ENCODE measurements around the gene MGMT. TPM values are rescaled to one million over a fixed set of nuclear protein-coding genes. Genes with fewer than 3 reads are reported as not detected.

MGMT gene
- polyA plus RNA-seq, 1 of the 3 experiments (the other 2 are of a cell fraction) = 10.8 TPM

GRCh38 chr10:129523031-129523722 is 56.1 kb downstream of the MGMT start:
- Histone ChIP-seq H2AFZ (ENCODE audit: low read depth) (no peak overlapping the region), H3K27ac (ENCODE audit: low read depth in 2 of 2, low read length in 1 of 2) (no peak overlapping the region), H3F3A (replicated peaks; ENCODE audit: insufficient read depth) (no peaks in the 10 kb centered on the region), H3K9me3 (no peaks in the 10 kb centered on the region), H3K9me2 (no peaks in the 10 kb centered on the region), H3K4me1 (ENCODE audit: control insufficient read depth in 1 of 2, insufficient read depth in 2 of 2, low read depth in 1 of 2, low read length in 1 of 2) (peaks cover 0 to 2% of the 10 kb centered on the region in 2 experiments; a peak in 1 of 4 replicates), H3K4me3 (ENCODE audit: low read depth in 2 of 2, low read length in 1 of 2) (no peak overlapping the region), H3K27me3 (ENCODE audit: insufficient read depth) (no peaks in the 10 kb centered on the region), H3K36me3 (replicated peaks in 1 of 2; ENCODE audit: control insufficient read depth in 1 of 2, insufficient read depth in 2 of 2, low read length in 1 of 2) (no peaks in the 10 kb centered on the region), H3K9ac (no peak overlapping the region), H3K79me2 (ENCODE audit: insufficient read depth) (no peaks in the 10 kb centered on the region), H4K20me1 (ENCODE audit: insufficient read depth) (no peaks in the 10 kb centered on the region), H3K4me2 (no peak overlapping the region)
- no peak for DNase-seq
- POLR2A ChIA-PET = no interaction called here
- TF ChIP-seq RCOR1 (IDR thresholded peaks at IDR 0.05; ENCODE audit: low read length) (no peak), USF1 (IDR thresholded peaks at IDR 0.05; ENCODE audit: borderline replicate concordance, low read depth) (no peak), GABPA (IDR thresholded peaks at IDR 0.05; ENCODE audit: low read depth) (no peak), MEF2A (IDR thresholded peaks at IDR 0.05; ENCODE audit: borderline replicate concordance, low read depth) (no peak), ZBTB33 (IDR thresholded peaks at IDR 0.05; ENCODE audit: borderline replicate concordance, low read depth) (no peak), EP300 (IDR thresholded peaks at IDR 0.05; ENCODE audit: borderline replicate concordance in 1 of 2, low read depth in 1 of 2, low read length in 1 of 2) (no peak), NFIC (IDR thresholded peaks at IDR 0.05; ENCODE audit: borderline replicate concordance) (no peak), CHD2 (IDR thresholded peaks at IDR 0.05; ENCODE audit: low read length, partially characterized antibody) (no peak), RAD21 (IDR thresholded peaks at IDR 0.05; ENCODE audit: low read length) (no peak), SIN3A (IDR thresholded peaks at IDR 0.05; ENCODE audit: borderline replicate concordance, low read depth, low read length) (no peak), USF2 (IDR thresholded peaks at IDR 0.05; ENCODE audit: borderline replicate concordance, low read depth, low read length) (no peak), CTCF (IDR thresholded peaks at IDR 0.05) (no peak), GATA2 (CRISPR knock-in tag; IDR thresholded peaks at IDR 0.05) (no peak)
- CTCF ChIA-PET = no interaction called here
- 72% methylated on average over 18 of the region's 27 CpGs for WGBS (ENCODE audit: low lambda C conversion rate)

All from SK-N-SH (cell line).